ENCODE results near the gene ASF1B. TPM values are rescaled to one million over a fixed set of nuclear protein-coding genes. Genes with fewer than 3 reads are reported as not detected.

ASF1B gene
- total RNA-seq, 1 experiment from 2014 or later = 38.4 TPM

- no peak overlapping the region for H3K4me3 Mint-ChIP-seq
- TF ChIP-seq ATF6 (CRISPR knock-in tag; IDR thresholded peaks at IDR 0.05) (no peak), ZNF121 (CRISPR knock-in tag; IDR thresholded peaks at IDR 0.05) (no peak), MXD4 (CRISPR knock-in tag; IDR thresholded peaks at IDR 0.05; ENCODE audit: borderline replicate concordance) (no peak), ZNF512 (CRISPR knock-in tag; IDR thresholded peaks at IDR 0.05; ENCODE audit: borderline replicate concordance) (no peak), OVOL2 (CRISPR knock-in tag; IDR thresholded peaks at IDR 0.05; ENCODE audit: borderline replicate concordance) (no peak), RORB (CRISPR knock-in tag; IDR thresholded peaks at IDR 0.05) (no peak), CREM (CRISPR knock-in tag; IDR thresholded peaks at IDR 0.05) (no peak), FOXK1 (CRISPR knock-in tag; IDR thresholded peaks at IDR 0.05) (no peak), ZBTB43 (CRISPR knock-in tag; IDR thresholded peaks at IDR 0.05) (no peak), ATF1 (CRISPR knock-in tag; IDR thresholded peaks at IDR 0.05) (no peak), AFF4 (CRISPR knock-in tag; IDR thresholded peaks at IDR 0.05; ENCODE audit: borderline replicate concordance) (no peak), HMGXB4 (CRISPR knock-in tag; IDR thresholded peaks at IDR 0.05) (no peak), FOXP1 (CRISPR knock-in tag; IDR thresholded peaks at IDR 0.05; ENCODE audit: borderline replicate concordance) (no peak), USF1 (CRISPR knock-in tag; IDR thresholded peaks at IDR 0.05) (no peak), NFYB (CRISPR knock-in tag; conservative IDR thresholded peaks at IDR 0.05; ENCODE audit: low read depth) (no peak)
- no peaks in the 10 kb centered on the region for H3K9me3 Mint-ChIP-seq
- no peak overlapping the region for H3K27ac Mint-ChIP-seq
- CTCF ChIA-PET = interaction anchor here (1.1 to 1.5 kb wide), 4 partner anchors 9 to 34 kb away, joined by 3 to 4 read pairs (median 3); partner anchors contain the start of gene ASF1B
- POLR2A ChIA-PET = no interaction called here
- no peaks in the 10 kb centered on the region for H3K27me3 Mint-ChIP-seq (ENCODE audit: low read depth)
- ATAC-seq (no peak), DNase-seq (ENCODE audit: low spot score) (no peak)
- no peaks in the 10 kb centered on the region for H3K4me1 Mint-ChIP-seq
- H3K36me3 Mint-ChIP-seq = no peaks in the 10 kb centered on the region
Measured at GRCh38 chr19:14102756-14103155, 33.6 kb downstream of the ASF1B start.

Measured in WTC11 (cell line).